GM18508 (cell line): Measurements from ENCODE around the gene WNK3.
"Not testable (repeated sequence)": the region's sequence is repeated elsewhere in the genome, so short reads cannot be mapped to it uniquely, and the experiment has no call there.

Experiments
- ATAC-seq: cut with Tn5 transposase; IDR thresholded peaks from one replicate; pipeline ENCODE4 v1.9.1; 2021; ENCODE audit warnings: moderate number of reproducible peaks; ENCODE audit not compliant: insufficient read depth, unreplicated experiment

Gene WNK3

DNA sequence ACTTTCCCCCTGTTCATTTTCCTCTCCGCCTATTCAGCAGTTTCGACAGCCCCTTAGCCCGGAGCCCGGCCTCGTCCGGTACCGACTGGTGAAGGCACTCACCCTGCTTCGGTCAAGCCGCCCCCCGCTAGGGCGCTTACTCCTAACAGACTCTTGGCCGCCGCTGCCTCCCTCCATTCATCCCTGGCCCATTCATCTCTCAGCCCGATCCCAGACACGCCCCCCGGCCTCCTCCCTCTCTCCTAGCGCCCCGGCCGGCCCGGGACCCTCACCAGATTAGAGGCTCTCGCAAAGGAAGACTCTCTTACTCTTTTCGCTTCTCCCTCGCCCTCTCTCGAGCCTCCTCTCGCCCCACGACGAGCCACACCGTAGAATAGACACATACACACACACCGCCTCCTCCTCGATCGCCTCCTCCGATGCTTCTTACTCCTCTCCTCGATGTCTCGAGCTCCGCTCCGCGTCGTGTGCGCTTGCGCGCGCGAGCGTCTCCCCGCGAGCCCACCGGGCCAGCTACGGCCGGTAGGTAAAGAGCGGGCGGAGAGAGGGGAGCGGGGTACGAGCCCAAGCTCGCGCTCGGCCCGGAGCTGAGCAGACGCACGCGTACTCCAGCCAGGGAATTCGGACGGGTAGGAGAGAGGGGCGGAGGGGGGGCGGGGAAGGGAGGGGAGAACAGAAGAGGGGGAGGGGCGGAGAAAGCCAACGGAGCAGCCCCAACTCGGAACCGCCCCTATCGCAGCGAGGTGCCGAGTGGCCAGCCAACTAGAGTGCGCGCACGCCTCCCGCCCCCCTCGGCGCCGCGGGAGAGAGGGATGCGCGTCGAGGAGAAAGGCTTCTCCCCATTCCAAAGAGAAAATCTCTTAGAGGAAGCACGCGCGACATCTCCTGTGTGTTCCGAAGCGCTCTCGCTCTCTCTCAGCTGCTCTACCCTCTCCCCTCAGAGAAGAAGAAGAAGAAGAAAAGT lies at the start of gene WNK3:
TSS of gene WNK3 (minus strand) at position 633 of the 964 bp plus-strand sequence.
- ATAC-seq: no peak

GRCh38 chrX:54407266-54407665 lies 49.4 kb upstream of the WNK3 start:
- ATAC-seq: no peak

- no peak for ATAC-seq
Observed at GRCh38 chrX:54397113-54397512, 39.3 kb upstream of the WNK3 start.

DNA sequence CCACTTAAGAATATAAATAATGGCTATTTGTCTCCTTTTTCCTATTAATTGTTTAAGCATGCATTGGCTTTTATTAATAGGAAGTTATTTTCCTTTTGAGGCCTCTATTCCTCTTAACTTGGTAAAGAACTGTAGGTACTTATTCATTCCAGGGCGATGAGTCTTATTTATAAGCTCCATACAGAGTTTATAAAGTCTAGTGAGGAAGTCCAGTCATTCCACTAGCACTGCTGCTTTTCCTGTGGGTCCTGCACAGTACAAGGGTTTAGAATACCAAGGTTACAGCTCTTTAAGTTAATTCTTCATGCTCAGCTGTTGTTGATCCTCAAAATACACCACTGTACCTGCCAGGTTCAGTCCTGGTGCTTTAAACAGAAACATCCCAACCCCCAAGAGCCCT lies 28.5 kb upstream of the WNK3 start:
- ATAC-seq: no peak

DNA sequence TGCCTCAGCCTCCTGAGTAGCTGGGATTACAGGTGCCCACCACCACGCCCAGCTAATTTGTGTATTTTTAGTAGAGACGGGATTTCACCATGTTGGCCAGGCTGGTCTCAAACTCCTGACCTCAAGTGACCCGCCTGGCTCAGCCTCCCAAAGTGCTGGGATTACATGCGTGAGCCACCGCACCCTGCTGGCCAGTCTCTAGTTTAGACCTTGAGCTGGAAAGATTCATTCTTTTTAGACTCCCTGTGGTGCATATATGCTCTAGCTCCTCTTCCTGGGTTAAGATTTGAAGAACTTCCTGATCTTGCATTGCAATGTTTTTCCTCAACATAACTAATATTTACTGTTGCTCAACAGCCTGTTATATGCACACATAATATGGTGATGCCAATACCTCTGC lies 26.8 kb upstream of the WNK3 start:
- not testable (repeated sequence) for ATAC-seq

- no peak for ATAC-seq
Observed at GRCh38 chrX:54359408-54359807, 1.6 kb upstream of the WNK3 start.

- no peak for ATAC-seq
Observed at GRCh38 chrX:54358424-54359211, 772 bp upstream of the WNK3 start.

- ATAC-seq: no peak
Observed at GRCh38 chrX:54352677-54353076, 5.2 kb downstream of the WNK3 start.

GRCh38 chrX:54337383-54337782 lies 20.5 kb downstream of the WNK3 start:
- ATAC-seq: not testable (repeated sequence)

DNA sequence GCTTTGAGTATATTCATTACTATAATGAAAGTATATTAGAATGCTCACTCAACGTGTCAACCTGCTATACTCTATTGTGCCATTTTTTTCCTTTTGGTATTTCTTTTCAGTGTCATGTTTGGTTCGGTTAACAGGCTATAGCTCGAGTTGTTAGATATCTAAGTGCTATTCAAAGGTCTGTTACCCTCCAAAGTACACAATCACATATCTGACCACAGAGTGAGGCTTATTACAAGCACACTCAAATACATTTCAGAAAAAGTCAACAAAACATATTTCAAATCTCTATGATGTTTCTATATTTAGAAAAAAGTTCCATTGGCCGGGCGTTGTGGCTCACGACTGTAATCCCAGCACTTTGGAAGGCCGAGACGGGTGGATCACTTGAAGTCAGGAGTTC lies 32.8 kb downstream of the WNK3 start:
- ATAC-seq: no peak

DNA sequence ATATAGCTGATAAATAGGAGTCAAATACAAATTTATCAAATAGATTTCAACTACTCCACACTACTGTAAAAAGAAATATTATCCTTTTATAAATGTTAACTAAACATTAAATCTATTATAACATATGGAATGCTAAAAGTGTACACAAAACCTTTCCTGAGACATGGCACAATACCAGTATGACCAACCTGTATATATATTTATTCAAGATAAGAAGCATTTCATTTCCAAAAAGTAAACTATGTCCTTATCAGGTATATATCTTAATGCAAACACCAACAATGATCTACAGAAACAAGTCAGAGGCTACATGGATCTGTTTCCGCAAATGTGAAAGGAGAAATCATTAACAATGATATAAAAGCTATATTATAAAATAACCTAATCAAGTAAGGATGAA lies 37.8 kb downstream of the WNK3 start:
- no peak for ATAC-seq

DNA sequence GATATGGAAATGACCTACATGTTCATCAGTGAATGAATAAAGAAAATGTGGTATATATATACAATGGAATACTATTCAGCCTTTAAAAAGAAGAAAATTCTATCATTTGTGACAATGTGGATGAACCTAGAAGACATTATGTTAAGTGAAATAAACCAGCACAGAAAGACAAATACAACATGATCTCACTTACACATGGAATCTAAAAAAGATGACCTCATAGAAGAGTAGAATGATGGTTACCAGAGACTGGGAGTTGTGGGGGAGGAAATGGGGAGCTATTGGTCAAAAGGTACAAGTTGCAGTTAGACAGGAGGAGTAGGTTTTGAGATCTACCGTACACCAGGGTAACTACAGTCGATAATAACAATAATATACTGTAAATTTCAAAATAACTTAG lies 51.5 kb downstream of the WNK3 start:
- no peak for ATAC-seq

DNA sequence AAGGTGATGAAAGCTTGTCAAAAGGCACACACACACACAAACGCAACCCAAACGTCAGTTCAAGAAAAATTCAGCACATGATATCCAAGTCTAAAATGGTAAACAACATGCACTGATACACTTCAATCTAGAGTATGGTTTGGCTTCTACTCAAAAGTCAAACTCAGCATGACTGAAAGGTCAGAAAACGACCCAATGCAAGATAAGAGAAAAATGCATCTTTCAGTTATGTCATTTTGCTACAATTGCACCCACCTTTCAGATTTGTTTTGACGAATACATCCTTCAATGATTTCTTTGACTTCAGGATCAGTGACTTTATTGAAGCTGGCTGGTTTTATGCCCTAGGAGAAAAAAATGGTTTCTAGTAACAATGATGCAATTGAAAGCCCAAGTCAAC lies 56.3 kb downstream of the WNK3 start:
- ATAC-seq: no peak

- ATAC-seq: no peak
Observed at GRCh38 chrX:54294306-54294705, 63.5 kb downstream of the WNK3 start.

DNA sequence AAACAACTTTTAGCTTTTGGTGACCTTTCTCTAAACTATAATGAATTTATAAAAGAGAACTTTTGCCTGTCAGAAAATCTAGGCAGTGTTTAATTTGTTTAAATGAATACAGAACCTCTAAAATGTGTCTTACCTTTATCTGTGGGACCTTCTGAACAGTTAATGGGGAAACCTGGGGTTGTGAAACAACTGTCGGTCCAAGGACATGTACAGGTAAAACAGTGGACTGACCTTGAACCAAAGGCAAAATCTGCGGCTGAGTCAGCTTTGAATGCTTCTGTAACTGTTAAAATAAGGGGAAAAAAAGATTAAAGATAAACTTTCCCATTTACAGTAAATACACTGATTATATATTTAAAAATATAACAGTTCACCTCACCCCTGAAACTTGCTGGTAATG lies 65.1 kb downstream of the WNK3 start:
- ATAC-seq: no peak

GRCh38 chrX:54291758-54292157 lies 66.1 kb downstream of the WNK3 start:
- no peak for ATAC-seq

- no peak for ATAC-seq
Observed at GRCh38 chrX:54288968-54289367, 68.9 kb downstream of the WNK3 start.

GRCh38 chrX:54288277-54288676 lies 69.6 kb downstream of the WNK3 start:
- ATAC-seq: no peak

DNA sequence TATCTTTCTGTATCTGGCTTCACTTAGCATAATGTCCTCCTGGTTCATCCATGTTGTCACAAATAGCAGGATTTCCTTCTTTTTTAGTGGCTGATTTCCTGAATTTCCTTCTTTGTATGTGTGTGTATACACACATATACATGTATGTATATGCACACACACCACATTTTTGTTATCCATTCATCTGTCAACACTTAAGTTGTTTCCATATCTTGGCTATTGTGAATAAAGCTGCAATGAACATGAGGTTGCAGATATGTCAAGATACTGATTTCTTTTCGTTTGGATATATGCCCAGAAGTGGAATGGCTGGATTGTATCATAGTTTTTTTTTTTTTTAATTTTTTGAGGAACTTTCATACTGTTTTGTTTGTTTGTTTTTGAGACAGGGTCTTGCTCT lies 76.2 kb downstream of the WNK3 start:
- no peak for ATAC-seq

GRCh38 chrX:54280466-54280865 lies 77.4 kb downstream of the WNK3 start:
- ATAC-seq: no peak

DNA sequence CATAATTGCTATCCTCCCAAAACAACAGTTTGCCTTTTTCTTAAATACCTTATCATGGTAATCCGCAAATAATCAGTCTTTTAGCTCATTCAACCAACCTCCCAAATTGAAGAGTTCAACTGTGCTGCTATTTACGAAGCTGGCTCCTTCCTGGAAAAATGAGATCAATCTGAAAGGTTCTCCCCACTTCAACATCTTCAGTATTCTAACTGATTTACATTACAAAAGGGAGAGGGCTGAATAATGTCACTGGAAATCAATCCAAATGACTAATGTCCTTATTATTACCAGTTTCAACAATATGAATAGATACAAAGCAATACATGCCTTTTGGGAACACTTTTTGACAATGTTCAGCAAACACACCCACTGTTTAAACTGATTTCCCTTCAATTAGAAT lies 86.2 kb downstream of the WNK3 start:
- ATAC-seq: no peak
